ENCODE data around the gene ALDH1L2. TPM values are rescaled to one million over a fixed set of nuclear protein-coding genes. Genes with fewer than 3 reads are reported as not detected.

ALDH1L2 gene
- total RNA-seq, 1 donor from 2014 or later: 5.4 TPM

- Histone ChIP-seq H3K9me3 (no peaks in the 10 kb centered on the region), H3K36me3 (no peaks in the 10 kb centered on the region), H3K27ac (no peak overlapping the region), H3K4me1 (no peaks in the 10 kb centered on the region), H3K27me3 (no peaks in the 10 kb centered on the region), H3K4me3 (no peak overlapping the region)
- TF ChIP-seq CTCF (IDR thresholded peaks at IDR 0.05) (no peak), POLR2A (IDR thresholded peaks at IDR 0.05) (no peak), POLR2AphosphoS5 (IDR thresholded peaks at IDR 0.05; ENCODE audit: insufficient read depth in 1 of 2, low read depth in 1 of 2) (no peak)
- intact Hi-C loops (cut with DNase I): no loop called here
- no peak for DNase-seq (ENCODE audit: extremely low spot score in 2 of 2)
Measured at GRCh38 chr12:104975587-104976343, 108.5 kb downstream of the ALDH1L2 start.

- TF ChIP-seq CTCF (IDR thresholded peaks at IDR 0.05) (no peak), POLR2AphosphoS5 (IDR thresholded peaks at IDR 0.05; ENCODE audit: insufficient read depth in 1 of 2, low read depth in 1 of 2) (no peak), POLR2A (IDR thresholded peaks at IDR 0.05) (no peak)
- H3K27ac ChIP-seq: no peak overlapping the region
- DNase-seq (ENCODE audit: extremely low spot score in 2 of 2): no peak
- H3K4me3 ChIP-seq: no peak overlapping the region
- no peaks in the 10 kb centered on the region for H3K9me3 ChIP-seq
- intact Hi-C loops (cut with DNase I): no loop called here
- no peaks in the 10 kb centered on the region for H3K36me3 ChIP-seq
- H3K27me3 ChIP-seq: no peaks in the 10 kb centered on the region
- no peaks in the 10 kb centered on the region for H3K4me1 ChIP-seq
Measured at GRCh38 chr12:104974626-104975290, 109.5 kb downstream of the ALDH1L2 start.

GRCh38 chr12:104973250-104973649 is 111.0 kb downstream of the ALDH1L2 start:
- Histone ChIP-seq H3K36me3 (no peaks in the 10 kb centered on the region), H3K27ac (no peak overlapping the region), H3K4me1 (no peaks in the 10 kb centered on the region), H3K9me3 (no peaks in the 10 kb centered on the region), H3K4me3 (no peak overlapping the region), H3K27me3 (no peaks in the 10 kb centered on the region)
- TF ChIP-seq POLR2A (IDR thresholded peaks at IDR 0.05) (no peak), POLR2AphosphoS5 (IDR thresholded peaks at IDR 0.05; ENCODE audit: insufficient read depth in 1 of 2, low read depth in 1 of 2) (no peak), CTCF (IDR thresholded peaks at IDR 0.05) (no peak)
- intact Hi-C loops (cut with DNase I): no loop called here
- DNase-seq (ENCODE audit: extremely low spot score in 2 of 2): no peak

GRCh38 chr12:104971306-104971705 is 113.0 kb downstream of the ALDH1L2 start:
- intact Hi-C loops (cut with DNase I): no loop called here
- H3K36me3 ChIP-seq: no peaks in the 10 kb centered on the region
- no peaks in the 10 kb centered on the region for H3K9me3 ChIP-seq
- no peaks in the 10 kb centered on the region for H3K4me1 ChIP-seq
- no peak for DNase-seq (ENCODE audit: extremely low spot score in 2 of 2)
- no peaks in the 10 kb centered on the region for H3K27me3 ChIP-seq
- H3K27ac ChIP-seq: no peak overlapping the region
- TF ChIP-seq CTCF (IDR thresholded peaks at IDR 0.05) (no peak), POLR2A (IDR thresholded peaks at IDR 0.05) (no peak), POLR2AphosphoS5 (IDR thresholded peaks at IDR 0.05; ENCODE audit: insufficient read depth in 1 of 2, low read depth in 1 of 2) (no peak)
- H3K4me3 ChIP-seq: no peak overlapping the region

Other genes starting within 250 kb of the ALDH1L2 start
- gene SLC41A2, start 126.2 kb downstream of the ALDH1L2 start, total RNA-seq: 19.9 TPM
- gene NOPCHAP1, start 98.1 kb downstream of the ALDH1L2 start, total RNA-seq: 13.3 TPM
- gene WASHC4, start 23.3 kb upstream of the ALDH1L2 start, total RNA-seq: 51.1 TPM
- 48.1 TPM for gene APPL2, start 151.7 kb upstream of the ALDH1L2 start, total RNA-seq
- 131 TPM for gene C12orf75, start 246.2 kb upstream of the ALDH1L2 start, total RNA-seq

All from vagina (tissue), 2 donors.